ENCODE data around the gene KRTAP10-2.

DNA sequence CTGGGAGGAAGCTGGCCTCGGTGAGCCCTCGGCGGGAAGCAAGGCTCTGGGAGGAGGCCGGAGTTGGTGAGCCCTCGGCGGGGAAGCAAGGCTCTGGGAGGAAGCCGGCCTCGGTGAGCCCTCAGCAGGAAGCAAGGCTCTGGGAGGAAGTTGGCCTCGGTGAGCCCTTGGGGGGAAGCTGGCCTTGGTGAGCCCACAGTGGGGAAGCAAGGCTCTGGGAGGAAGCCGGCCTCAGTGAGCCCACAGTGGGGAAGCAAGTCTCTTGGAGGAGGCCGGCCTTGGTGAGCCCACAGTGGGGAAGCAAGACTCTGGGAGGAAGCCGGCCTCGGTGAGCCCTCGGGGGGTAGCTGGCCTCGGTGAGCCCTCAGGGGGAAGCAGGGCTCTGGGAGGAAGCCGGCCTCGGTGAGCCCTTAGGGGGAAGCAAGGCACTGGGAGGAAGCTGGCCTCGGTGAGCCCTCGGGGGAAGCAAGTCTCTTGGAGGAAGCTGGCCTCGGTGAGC is 47.4 kb downstream of the KRTAP10-2 start:
- TF ChIP-seq, protein P1, sequence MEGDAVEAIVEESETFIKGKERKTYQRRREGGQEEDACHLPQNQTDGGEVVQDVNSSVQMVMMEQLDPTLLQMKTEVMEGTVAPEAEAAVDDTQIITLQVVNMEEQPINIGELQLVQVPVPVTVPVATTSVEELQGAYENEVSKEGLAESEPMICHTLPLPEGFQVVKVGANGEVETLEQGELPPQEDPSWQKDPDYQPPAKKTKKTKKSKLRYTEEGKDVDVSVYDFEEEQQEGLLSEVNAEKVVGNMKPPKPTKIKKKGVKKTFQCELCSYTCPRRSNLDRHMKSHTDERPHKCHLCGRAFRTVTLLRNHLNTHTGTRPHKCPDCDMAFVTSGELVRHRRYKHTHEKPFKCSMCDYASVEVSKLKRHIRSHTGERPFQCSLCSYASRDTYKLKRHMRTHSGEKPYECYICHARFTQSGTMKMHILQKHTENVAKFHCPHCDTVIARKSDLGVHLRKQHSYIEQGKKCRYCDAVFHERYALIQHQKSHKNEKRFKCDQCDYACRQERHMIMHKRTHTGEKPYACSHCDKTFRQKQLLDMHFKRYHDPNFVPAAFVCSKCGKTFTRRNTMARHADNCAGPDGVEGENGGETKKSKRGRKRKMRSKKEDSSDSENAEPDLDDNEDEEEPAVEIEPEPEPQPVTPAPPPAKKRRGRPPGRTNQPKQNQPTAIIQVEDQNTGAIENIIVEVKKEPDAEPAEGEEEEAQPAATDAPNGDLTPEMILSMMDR (conservative IDR thresholded peaks at IDR 0.05 in 1 of 2, IDR thresholded peaks at IDR 0.05 in 1 of 2; ENCODE audit: low read depth in 1 of 2, low read length in 2 of 2): no peak
- no peak for TF ChIP-seq EZH2 (IDR thresholded peaks at IDR 0.05; ENCODE audit: low read length, missing control alignments)

Data from fibroblast of lung (primary cell).